HG03108 (cell line): ENCODE data around the gene PALD1.
"Not testable (repeated sequence)": the region's sequence is repeated elsewhere in the genome, so short reads cannot be mapped to it uniquely, and the experiment has no call there.

Experiments
- ATAC-seq: cut with Tn5 transposase; IDR thresholded peaks from one replicate; pipeline ENCODE4 v1.9.1; 2021; ENCODE audit warnings: moderate library complexity; ENCODE audit not compliant: unreplicated experiment

Gene PALD1

DNA sequence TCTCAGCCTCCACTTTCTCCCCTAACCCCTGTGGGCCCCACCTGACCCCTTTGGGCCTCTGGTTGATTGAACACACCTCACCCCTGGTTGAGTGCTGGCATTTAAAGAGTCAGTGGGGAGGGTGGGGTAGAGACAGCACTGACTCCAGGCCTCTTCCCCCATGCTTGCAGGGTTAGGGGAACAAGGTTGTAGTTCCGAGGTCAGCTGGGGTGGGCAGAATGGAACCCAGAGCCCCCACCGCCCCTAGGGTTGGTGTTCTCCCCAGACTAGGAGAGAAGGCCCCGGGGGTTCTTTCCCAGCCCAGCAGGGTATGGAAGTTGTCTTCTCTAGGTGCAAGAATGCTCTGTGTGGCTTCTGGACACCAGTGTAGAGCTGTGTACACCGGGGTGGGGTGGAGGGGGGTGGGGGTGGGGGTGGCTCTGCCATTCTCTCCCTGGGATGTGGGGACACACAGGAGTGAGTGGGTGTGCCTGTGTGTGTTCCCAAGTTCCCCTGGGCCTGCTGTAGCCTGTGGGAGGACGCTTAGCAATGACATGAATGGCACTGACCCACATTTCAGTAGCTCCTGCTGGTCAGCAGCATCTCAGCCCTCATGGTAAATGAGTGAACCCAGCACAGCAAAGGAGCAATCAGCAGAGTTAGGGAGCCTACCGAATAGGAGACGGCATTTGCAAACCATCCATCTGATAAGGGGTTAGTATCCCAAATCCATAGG is 90.4 kb downstream of the PALD1 start:
- ATAC-seq = no peak

DNA sequence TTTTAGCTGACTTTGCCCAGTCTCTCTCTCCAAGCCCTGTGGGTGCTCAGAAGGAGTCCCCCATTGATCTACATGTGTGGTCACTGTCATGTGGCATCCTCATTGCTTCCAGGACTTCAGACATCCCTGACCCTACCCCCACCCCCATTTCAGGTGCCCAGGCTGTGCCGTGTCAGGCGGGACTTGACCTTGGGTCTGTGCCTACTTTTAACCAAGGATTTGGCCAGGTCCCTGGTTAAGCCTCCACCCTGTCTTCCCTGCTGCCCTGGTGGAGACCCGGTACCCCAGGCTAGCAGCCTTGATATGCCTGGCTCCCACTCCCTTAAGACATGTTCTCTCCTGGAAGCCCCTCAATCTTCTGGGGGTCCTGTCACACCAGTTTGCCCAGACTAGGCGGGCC is 92.7 kb downstream of the PALD1 start:
- no peak for ATAC-seq

DNA sequence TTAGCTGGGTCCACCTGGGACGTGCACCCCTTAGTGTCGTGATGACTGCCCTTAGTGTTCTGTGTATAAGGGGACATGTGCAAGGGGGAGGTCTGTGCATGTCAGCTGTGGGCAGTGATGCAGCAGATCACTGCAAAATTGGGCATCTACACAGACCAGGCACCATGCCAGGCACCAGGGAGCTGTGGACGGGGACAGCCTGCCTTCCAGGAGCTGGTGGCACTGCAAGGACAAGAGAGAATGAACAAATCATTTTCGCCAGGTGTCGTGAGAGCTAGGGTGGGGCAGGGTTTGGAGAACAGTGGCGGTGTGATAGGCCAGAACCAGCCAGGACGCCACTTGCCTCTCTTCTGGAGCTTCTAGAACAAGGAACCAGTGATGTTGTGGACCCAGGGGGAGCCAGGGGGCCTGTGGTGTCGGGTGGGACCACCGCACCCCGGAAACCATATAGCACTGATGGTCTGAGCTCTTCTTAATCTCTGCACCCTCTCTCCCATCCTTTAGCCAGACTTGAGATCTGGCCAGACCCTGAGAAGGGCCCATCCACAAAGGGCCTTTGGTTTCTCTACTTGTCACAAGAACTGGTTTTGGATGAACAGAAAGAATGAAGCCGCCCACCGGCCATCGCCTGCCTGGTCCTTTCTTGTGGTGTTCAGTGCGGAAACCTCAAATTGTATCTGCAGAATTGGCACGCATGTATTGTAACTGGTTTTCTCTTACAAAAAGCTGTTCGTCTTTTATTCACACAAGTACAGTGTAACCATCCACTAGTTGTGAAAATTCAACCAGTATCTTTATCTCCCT is 93.3 kb downstream of the PALD1 start:
- no peak for ATAC-seq

DNA sequence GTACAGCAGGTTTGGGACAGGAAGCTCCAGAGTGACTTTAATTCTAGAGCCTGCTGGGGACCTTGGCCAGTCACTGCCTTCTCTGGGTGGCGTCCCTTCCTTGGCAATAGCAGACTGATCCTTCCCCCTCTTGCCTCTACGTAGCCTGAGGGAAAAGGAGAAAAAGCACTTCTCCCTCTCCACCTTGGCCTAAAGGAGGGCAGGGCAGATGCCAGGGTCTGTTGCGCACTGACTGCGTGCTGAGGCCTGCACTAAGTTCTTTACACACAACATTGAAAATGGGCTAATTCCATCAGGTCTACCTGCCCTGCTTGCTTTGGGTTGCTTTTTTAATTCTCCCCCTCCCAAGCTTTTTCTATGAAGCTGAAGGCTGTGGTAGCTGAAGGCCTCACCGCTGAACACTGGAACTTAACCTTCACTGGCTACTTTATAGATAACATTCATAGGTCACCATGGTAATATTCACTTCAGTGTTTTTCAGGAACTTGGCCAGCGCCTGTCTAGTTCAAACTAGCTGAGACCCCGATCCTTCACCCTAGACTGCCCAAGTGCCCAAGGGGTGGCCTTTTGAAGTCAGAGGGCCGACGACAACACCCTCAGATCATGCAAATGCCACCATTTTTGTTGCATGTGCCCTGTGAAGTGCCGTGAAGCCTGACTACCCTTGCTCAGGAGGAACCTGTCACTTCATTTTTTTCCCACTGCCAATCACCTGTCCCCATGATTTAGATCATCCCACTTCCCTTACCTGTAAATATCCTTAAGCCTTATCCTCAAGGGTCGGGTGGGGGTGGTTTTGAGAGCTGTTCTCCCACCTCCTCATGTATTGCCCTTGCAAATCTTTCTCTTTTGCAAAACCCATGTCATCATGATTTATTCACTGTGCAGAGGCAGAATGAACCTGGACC is 95.3 kb downstream of the PALD1 start:
- ATAC-seq = no peak

GRCh38 chr10:70575486-70575873 is 96.9 kb downstream of the PALD1 start:
- ATAC-seq = no peak

GRCh38 chr10:70575874-70576802 is 97.6 kb downstream of the PALD1 start:
- ATAC-seq = peak; percentile 55

GRCh38 chr10:70576803-70577517 is 98.4 kb downstream of the PALD1 start:
- no peak for ATAC-seq

- ATAC-seq = peak; percentile 50
These were observed 99.9 kb downstream of the PALD1 start for GRCh38 chr10:70578371-70578947.

GRCh38 chr10:70579234-70580002 is 100.9 kb downstream of the PALD1 start:
- ATAC-seq = no peak

GRCh38 chr10:70581176-70581575 is 102.6 kb downstream of the PALD1 start:
- ATAC-seq = not testable (repeated sequence)

GRCh38 chr10:70582793-70583668 is 104.5 kb downstream of the PALD1 start:
- no peak for ATAC-seq

GRCh38 chr10:70583669-70584037 is 105.1 kb downstream of the PALD1 start:
- ATAC-seq = no peak

GRCh38 chr10:70584366-70584765 is 105.8 kb downstream of the PALD1 start:
- no peak for ATAC-seq

- no peak for ATAC-seq
These were observed 106.5 kb downstream of the PALD1 start for GRCh38 chr10:70584909-70585544.

- ATAC-seq = no peak
These were observed 107.1 kb downstream of the PALD1 start for GRCh38 chr10:70585578-70586169.

DNA sequence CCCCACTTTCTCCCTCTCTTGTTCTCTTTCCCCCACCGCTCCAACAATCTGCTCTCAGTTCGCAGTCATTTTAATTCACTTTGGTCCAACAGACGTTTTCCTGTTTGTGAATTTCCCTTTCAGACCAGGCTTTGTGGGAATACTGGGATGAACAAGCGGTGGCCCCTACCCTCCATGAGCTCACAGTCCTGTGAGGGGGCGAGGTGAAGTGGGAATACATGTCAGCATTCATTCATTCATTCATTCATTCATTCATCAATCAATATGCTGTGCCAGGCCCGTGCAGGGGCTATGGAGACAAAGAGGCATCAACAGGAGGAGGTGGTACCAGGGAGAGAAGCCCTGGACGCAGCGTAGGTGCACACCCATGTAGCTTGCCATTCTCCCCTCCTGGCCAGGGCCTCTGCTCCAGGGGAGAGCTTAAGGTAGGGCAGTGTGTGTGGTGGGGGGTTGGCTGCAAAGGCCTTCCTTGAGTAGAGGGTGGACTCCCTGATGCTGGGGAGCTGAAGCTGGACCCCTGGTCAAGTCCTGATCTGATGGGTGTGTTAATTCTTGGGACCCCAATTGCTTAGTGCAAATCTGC is 107.9 kb downstream of the PALD1 start:
- ATAC-seq = no peak
